Left hindlimb (tissue), 1 donor: ENCODE data around the gene LAMA3.
"Not testable (repeated sequence)": the region's sequence is repeated elsewhere in the genome, so short reads cannot be mapped to it uniquely, and the experiment has no call there.

Experiments used
- DNase-seq: peaks from one replicate; pipeline ENCODE4 v3.0.0-alpha.2; 2018

Gene LAMA3

DNA sequence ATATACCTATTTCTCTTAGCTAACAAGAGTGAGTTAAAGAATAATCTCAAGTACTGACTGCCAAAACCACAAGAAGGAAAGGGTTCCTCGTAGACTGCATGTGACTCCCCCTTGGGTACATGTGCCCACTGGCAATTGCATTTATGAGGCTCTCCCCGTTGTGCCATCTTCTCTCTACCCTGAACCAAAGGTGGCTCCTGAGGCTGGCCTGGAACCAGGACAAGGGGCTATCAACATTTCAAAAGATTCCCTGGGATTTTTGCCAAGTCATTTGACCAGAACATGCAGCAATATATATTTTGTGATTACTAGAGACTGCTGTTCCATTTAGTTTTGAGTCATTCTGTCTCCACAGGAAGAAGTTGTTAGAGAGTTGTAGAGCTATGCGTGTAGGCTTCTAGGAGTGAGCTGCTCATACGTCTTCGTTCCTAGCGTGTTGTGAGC lies 45.8 kb downstream of the LAMA3 start:
- DNase-seq, result no peak

DNA sequence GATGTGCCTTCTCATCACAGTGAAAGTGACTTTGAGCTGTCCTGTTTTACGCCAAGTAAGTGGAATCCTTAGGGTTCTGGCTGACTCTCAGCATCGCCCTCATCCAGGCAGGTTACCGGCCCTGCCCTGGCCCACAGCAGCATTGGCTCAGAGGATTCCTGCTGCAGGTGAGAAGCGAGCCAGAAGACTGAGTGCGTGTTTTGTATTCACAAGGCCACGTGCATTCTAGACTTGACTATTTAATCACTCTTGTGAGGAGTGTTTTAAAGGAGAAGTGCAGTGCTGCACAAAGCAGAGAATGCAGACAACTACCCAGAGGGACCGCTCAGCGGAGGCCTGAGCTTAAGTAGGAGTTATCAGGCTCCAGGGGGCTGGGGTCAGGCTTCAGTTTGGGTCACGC lies 48.3 kb downstream of the LAMA3 start:
- DNase-seq, result no peak

- no peak for DNase-seq
Observed at GRCh38 chr18:23738151-23738550, 48.9 kb downstream of the LAMA3 start.

DNA sequence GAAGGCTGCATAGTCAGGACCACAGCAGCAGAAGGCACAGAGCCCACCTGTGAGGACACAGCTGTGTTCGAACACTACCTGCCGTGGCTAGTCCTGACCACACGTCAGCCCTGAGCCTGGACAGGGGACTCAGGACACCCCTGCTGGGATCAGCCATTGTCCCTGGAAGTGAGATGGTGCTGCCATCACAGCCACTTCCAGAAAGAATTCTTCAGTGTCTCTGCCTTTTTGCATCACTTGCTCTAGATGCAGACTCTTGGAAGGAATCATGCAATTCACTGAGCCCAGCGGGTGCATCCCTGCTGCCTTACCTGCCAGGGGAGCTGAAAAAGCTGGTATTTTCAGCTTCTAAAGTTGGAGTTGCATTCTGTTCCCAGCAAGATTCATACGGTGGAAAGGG lies 49.3 kb downstream of the LAMA3 start:
- DNase-seq, result no peak

DNA sequence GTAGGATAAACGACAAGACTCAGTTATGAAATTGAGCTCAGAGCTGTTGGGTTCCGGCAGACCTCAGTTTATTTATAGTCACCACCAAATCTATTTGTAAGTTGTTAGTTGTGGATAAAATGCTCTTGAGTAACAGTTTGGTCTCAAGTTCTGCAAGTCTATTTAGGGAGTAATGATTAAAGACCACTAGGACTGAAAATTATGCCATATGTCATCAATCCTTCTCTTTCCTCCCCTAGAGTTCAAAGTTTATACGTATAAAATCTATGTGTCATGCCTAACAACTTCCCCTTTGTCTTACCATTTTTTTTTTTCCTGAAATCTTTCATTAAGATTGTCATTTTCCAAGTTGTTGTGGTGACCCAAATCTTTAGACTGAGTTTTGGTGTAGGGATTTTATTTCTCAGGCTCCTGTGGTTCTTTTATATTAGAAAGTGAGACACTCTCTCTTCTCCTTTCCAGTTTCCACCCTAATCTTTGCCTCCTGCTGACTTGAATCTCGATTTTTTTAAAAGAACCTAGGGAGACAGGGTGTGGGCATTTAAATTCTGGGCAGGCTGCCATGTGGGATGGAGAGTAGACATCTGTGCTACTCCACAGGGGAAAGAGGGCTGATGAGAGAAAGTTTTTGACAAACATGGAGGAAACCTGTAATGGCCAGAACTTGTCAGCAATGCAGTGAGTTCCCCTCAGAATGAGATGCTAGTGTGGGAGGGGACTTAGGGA lies 51.0 kb downstream of the LAMA3 start:
- DNase-seq, result no peak

DNA sequence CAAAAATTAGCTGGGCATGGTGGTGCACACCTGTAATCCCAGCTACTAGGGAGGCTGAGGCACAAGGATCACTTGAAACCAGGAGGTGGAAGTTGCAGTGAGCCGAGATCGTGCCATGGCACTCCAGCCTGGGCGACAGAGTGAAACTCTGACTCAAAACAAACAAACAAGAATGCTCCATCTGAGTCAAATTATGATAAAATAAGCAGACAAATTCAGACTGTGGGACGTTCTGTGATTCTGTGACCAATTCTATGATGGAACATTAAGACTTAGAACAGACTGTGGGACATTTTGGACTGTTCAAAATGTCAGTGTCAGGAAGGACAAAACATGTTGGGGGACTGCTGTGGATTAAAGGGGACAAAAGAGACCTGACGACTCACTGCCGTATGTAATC lies 52.7 kb downstream of the LAMA3 start:
- DNase-seq, result not testable (repeated sequence)

GRCh38 chr18:23743733-23744333 lies 54.6 kb downstream of the LAMA3 start:
- no peak for DNase-seq

- no peak for DNase-seq
Observed at GRCh38 chr18:23745366-23745765, 56.1 kb downstream of the LAMA3 start.

DNA sequence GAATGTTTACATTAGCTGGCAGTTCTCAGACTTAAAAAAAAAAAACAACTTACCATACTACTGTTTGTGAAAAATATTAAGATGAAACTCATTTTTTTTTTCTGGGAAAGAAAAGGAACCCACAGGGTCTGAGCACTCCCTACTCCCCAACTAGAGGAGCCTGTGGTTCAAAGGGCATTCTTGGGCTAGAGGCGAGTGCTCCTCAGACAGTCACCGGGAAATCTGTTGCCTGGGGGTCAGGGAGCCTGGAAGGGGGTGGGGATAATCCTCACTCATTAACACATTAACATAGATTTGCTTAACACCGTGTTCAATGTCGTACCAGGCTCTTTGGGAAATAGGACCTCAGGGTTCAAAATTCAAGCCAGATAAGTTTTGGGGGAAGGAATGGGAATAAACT lies 57.6 kb downstream of the LAMA3 start:
- DNase-seq, result no peak

GRCh38 chr18:23752363-23752762 lies 63.1 kb downstream of the LAMA3 start:
- DNase-seq, result no peak

GRCh38 chr18:23752796-23753195 lies 63.5 kb downstream of the LAMA3 start:
- peak; percentile 70 for DNase-seq

GRCh38 chr18:23756590-23757436 lies 67.6 kb downstream of the LAMA3 start:
- no peak for DNase-seq

DNA sequence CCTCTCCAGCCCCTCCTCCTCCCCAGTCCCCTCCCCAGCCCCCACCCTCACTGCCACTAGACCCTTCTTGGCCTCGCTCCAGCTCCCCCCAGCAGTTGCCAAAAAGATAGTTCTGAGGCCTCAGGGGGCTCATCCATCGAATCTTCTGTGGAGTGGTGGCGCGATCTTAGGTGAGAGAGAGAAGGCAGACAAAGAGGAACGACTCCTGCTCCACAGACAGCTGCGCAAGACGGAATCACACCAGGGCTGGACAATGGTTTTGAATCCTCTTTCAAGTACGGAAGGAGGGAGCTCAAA lies 68.1 kb downstream of the LAMA3 start:
- DNase-seq, result peak; percentile 45

- no peak for DNase-seq
Observed at GRCh38 chr18:23758281-23758680, 69.0 kb downstream of the LAMA3 start.

DNA sequence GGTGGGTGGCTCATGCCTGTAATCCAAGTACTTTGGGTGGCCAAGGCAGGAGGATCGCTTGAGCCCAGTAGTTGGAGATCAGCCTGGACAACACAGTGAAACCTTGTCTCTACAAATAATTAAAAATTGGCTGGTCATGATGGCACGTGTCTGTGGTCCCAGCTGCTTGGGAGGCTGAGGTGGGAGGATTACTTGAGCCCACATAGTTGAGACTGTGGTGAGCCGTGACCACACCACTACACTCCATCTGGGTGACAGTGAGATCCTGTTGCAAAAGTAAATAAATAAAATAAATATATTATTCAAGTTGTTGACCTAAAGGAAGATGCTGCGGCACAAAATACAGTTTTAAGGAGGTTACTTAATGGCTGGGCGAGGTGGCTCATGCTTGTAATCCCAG lies 72.7 kb downstream of the LAMA3 start:
- no peak for DNase-seq

- no peak for DNase-seq
Observed at GRCh38 chr18:23763343-23763742, 74.1 kb downstream of the LAMA3 start.

DNA sequence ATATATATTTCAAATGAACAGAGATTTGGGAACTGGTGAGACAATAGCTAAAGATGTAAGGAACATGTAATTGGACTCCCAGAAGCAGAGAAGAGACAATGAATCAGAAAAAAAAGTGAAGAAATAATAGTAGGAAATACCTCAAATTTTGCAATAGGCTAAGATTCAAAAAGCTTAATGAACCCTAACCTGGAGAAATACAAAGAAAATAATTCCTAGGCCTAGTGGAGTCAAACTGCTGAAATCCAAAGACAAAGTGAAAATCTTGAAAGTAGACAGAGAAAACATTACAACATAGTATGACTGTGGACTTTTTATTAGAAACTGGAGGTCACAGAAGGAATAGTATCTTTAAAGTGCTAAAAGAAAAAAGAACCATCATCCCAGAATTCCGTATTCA lies 76.7 kb downstream of the LAMA3 start:
- no peak for DNase-seq

GRCh38 chr18:23772327-23773024 lies 83.2 kb downstream of the LAMA3 start:
- DNase-seq, result no peak

GRCh38 chr18:23776306-23776705 lies 87.1 kb downstream of the LAMA3 start:
- no peak for DNase-seq

DNA sequence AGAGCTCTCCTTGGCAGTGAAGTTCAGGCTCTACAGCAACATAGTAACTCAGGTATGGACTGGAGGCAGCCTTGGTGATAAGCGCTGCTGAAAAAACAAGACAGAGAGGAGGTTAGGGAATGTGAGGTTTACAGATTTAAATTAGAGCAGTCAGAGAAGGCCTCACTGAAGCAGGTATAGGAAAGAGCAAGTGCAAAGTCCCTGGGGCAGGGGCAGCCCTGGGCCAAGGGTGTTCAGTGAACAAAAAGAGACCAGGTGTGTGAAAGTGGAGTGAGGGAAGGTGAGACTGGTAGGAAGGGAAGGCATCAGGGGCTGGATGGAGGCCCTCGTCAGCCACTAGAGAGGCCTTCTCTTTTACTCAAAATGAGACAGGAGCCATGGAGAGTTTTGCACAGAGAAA lies 89.6 kb downstream of the LAMA3 start:
- no peak for DNase-seq

GRCh38 chr18:23779696-23780303 lies 90.5 kb downstream of the LAMA3 start:
- DNase-seq, result no peak

GRCh38 chr18:23784832-23785245 lies 95.6 kb downstream of the LAMA3 start:
- peak; percentile 77 for DNase-seq

DNA sequence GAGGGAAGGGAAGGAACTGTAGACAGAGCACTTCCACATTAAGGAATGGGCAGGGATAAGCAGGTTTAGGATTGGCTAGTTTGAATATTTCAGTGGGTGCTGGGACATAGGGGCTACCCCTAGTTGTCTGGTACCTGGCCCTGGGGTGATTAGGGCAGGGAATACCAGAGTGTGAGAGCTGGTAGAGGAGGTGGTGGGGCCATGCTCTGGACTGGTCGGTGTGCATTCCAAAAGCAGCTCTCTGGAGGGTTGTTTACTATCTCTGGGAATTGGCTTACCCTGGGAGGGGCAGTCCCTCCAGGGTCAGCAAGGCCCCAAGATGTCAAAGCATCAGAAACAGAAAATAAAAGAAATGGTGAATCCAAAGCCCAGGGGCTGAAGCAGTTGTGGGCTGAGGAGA lies 103.8 kb downstream of the LAMA3 start:
- no peak for DNase-seq
